ENCODE data around the gene PMEPA1.

Gene PMEPA1

DNA sequence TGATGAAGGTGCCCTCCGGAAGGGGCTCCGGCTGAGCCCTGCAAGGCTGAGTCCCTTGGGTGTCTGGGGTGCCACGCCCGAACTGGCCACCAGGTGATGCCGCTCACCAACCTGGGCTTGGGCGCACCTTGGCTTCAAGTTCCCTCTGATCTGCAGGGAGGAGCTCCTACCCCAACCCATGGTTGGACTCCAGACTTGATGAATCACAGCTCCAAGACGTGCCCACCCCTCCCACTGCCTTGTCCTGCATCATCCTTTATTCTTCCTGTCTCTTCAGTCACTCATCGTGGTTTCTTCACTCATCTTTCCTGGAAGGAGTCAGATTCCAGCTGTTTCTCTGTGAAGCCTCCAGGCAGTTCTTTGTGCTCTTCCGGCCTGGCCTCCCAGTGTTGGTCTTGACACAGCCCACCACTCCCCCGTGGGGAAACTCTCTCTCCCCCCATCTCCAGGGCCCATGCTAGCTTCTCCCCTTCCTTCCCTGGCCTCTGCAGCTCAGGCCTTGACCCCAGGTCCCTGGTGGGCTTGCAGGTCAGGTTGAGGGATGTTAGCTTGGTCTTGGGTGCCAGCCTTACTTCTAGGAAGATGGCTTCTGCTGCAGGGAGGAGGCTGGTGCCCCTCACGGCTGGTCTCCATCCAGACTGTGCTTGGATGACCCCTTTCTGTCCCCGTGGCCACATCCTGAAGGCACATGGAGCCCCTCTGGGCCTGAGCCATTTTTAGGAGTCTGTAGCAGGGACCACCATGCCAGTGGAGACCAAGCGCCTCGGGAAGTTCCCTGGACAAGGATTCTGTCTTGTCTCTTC, 87.0 kb downstream of the PMEPA1 start:
- peak; percentile 71 for DNase-seq (ENCODE audit: low spot score)

DNA sequence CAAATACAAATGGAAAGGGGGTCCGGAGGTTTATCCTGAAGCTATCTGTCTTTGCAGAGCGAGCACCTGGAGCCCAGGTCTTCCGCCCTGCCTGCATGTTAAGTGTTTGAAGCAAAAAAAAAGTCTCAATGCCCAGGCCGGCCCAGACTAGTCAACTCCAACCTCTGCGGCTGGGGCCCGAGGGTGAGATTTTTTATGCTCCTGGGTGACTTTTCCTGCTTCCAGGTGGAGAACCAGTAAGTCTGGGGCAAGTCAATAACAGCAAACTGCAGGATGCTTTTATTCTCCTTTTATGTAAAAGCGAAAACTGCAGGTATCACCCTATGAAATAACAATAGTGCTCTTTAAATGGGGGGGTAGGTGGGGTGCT, 87.6 kb downstream of the PMEPA1 start:
- no peak for DNase-seq (ENCODE audit: low spot score)

DNA sequence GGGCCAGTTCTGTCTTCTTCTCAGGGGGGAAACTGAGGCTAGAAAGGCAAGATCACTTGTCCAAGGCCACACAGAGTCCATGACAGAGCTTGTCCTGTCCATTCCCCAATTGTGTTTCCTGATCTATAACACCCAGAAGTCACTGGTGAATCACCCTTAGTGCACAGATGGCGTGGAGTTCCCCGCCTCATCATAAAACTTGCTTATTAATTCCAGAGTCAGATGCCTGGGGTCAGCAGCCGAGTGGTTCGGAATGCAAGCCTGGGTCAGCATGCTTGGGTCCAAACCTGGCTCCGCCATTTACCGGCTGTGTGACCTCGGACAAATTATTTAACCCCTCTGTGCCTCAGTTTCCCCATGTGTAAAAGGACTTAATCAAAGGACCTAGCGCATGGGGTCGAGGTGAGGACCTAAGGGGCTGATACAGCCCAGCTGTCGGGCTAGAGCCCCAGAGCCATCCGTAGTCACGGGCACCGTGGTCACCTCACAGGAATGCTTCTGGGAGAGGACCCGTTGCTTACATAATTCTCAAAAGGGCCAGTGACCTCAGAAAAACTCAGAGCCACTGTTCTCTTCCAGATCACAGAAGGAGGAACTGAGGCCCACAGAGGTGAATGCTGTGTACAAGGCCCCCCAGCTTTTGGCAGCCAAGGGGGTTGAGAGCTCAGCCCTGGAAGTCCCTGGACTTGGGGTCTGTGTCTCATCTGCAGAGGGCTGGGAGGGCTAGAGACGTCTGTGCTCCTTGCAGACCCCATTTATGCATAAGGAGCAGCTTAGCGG, 88.2 kb downstream of the PMEPA1 start:
- no peak for DNase-seq (ENCODE audit: low spot score)

DNA sequence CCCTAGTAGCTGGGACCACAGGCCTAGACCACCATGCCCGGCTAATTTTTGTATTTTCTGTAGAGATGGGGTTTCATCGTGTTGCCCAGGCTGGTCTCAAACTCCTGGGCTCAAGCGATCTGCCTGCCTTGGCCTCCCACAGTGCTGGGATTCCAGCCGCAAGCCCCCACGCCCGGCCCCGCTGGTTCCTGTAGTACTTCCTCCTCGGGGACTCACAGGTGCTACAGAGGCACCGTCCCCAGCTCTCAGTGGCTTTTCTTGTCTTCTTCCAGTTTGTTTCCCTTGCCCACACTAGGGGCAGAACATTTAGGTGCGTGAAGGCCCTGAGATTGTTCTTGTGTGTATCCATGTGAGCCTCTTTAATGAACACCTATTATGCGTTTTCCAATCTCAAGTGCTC, 88.8 kb downstream of the PMEPA1 start:
- DNase-seq (ENCODE audit: low spot score): no peak

DNA sequence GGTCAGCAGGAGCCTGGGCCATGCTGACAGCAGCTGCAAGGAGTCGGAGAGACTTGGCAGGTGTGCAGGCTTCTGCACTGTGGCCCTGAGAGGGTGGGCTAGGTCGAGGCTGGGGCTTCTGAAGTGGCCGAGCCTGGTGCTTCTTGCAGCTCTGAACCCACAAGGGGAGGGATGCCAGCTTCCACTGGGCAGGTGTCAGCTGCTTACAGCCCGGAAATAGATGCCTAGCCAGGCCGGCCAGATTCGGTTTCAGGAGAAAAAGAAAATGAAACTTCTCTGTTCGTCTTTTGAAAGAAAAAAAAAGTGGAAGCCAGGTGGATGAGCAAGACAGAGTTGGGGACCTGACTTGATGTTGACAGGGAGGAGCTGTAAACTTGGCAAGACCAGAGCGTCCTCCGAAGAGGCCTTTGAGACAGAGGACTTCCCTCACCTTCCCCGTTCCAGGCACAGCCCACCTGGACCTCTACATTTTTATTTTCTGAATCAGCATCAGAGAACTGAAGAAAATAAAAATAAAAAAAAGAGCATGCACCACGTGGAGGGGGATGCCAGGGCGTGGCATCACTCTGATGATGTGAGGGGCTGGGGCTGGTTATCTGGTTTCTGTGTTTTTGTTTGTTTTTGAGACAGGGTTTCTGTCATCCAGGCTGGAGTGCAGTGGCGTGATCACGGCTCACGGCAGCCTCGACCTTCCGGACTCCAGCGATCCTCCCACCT, 89.4 kb downstream of the PMEPA1 start, which contains the start of gene ZBP1:
TSS of gene ZBP1 (minus strand) at position 153 of the 717 bp plus-strand sequence. CDS start at position 22, 131 bp downstream.
- no peak for DNase-seq (ENCODE audit: low spot score)

DNA sequence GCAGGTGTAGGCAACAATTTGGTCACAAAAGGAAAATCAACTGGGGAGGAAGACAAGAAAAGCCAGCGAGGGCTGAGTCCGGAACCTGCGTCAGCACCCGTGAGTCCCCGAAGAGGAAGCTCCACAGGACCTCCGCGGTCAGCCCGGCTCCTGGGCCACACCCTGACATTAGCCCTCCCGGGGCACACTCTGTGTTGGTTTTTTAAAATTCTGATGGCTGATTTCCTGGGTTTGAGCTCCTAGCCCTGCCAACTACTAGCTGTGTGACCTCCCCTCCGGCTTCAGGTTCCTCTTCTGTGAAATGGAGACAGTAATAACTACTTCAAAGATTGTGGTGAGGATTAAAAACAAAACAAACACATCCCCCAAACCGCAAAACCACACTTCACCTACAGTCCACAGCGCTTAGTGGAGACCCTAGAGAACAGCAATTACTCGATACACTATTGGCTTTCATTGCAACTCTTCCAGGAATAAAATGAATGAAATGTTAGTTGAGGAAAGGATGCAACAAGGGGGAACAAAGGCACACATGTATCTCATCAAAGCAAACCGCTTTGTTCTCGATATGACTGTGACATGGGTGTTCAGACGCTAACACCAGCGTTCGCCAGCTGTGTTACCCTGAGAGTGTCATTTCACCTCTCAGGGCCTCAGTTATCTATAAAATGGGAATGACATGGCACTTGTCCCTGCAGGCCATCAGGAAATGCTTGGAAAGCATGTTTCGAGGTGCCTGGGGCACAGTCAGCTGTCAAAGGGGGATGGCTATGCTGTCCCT, 90.6 kb downstream of the PMEPA1 start:
- DNase-seq (ENCODE audit: low spot score): no peak

DNA sequence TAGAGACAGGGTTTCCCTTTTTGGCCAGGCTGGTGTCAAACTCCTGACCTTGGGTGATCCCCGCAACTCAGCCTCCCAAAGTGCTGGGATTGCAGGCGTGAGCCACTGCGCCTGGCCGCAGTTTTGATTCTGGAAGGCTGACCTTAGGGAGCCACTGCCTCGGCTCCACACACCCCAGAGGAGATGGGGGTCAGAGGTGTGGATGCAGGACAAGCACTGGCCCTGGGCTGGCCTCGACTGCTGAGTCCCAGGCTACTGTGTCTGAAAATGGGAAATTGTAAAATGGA, 91.1 kb downstream of the PMEPA1 start:
- no peak for DNase-seq (ENCODE audit: low spot score)

DNA sequence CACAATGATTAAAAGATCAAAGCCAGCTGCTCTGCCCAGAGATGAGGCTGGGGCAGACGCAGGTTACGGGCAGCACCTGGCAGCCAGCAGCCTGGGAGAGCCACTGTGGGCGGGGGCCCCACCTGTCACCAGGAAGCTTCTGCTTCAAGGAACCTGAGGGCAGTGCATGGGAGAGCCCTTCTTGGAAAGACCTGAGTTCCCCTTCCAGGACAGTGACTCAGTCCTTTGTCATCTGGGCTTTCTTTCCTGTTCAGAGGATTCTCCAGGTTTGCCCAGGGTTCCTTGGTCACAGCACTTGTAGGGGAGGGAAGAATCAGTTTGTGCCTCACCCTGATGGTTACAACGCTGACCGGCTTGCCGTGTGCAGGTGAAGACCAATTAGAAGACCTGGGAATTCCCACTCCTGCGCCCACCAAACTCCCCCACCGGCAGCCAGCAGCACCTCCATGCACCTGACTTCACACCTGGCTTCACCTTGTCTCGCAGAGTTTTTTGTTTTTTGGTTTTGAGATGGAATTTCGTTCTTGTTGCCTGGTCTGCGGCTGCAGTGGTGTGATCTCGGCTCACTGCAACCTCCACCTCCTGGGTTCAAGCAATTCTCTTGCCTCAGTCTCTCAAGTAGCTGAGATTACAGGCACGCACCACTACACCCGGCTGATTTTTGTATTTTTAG, 91.6 kb downstream of the PMEPA1 start:
- peak; percentile 86 for DNase-seq (ENCODE audit: low spot score)

DNA sequence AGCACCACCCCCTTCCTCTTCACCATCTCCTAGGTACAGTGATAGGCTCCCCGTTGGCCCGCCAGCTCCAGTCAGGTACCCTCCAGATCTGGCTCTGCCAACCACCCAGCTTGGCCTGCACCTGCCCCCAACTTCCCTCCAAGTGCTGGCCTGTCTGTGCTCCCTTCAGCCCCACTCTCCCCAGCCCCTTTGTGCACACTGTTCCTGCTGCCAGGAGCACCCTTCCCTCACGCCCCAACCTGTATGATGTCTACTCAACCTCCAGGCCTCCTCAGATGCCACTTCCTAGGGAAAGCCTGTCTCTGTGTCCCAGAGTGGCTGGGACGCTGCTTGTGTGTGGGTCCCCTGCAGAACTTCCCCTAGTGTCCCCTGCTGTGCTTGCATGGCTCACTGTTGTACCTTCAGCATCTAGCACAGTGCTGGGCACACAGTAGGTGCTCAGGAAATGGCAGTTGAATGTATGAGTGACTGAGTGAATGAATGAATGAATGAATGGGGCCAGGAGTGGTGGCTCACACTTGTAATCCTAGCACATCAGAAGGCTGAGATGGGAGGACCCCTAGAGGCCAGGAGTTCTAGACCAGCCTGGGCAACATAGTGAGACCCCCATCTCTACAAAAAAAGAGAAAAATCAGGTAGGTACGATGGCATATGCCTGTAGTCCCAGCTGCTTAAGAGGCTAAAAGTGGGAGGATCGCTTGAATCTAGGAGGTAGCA, 92.6 kb downstream of the PMEPA1 start:
- no peak for DNase-seq (ENCODE audit: low spot score)

DNA sequence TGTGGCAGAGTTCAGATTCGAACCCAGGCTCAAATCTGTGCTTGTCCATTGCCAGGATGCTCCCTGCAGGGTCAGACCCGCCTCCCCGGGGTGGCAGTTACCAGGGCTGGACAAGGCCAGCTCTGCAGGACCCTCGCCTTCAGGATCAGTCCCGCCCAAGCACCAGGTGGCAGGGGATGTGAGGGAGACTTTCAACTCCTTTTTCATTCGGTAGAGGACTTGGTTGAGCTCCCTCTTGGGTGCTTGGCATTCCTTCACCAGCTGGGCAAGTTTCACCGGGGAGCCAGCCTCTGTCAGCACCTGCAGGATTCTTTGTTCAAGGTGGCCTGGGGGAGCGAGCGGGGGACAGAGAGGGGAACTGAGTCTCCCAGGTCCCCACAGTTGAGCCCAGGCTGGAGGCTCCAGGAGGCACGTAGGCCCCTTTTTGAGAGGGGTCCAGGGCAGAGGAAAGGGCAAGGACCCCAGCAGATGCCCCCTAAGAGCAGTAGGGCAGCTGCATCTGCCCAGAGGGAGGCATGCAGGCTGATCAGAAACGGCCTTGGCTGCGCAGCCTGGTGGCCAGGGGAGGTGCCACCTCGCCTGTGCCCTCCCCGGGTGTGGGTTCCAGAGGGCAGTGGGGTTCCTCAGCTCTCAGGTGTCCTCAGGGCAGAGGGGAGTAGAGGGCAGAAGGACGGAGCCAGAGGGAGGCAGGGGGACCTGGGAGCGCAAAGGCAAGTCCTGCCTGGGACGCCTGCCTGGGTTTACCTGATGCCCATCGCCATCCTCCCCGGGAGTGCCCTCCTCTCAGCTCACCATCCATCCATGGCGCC, 93.5 kb downstream of the PMEPA1 start:
- no peak for DNase-seq (ENCODE audit: low spot score)

DNA sequence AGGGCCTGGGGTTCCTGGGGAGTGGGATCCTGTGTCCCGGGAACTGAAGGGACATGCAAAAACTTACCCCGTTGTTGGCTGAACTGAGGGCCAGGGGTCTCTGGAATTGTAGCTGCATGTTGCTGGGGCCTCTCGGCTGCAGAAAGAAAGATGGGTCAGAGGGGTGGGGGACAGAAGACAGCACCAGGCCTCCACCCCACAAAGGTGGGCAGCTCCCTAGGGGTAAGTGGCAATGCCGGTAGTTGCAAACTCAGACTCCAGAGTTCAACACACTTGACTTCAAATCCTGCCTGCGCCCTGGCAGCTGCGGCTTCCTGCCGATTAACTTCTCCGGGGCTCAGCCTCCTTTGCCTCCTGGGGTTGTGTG, 94.4 kb downstream of the PMEPA1 start:
- no peak for DNase-seq (ENCODE audit: low spot score)

DNA sequence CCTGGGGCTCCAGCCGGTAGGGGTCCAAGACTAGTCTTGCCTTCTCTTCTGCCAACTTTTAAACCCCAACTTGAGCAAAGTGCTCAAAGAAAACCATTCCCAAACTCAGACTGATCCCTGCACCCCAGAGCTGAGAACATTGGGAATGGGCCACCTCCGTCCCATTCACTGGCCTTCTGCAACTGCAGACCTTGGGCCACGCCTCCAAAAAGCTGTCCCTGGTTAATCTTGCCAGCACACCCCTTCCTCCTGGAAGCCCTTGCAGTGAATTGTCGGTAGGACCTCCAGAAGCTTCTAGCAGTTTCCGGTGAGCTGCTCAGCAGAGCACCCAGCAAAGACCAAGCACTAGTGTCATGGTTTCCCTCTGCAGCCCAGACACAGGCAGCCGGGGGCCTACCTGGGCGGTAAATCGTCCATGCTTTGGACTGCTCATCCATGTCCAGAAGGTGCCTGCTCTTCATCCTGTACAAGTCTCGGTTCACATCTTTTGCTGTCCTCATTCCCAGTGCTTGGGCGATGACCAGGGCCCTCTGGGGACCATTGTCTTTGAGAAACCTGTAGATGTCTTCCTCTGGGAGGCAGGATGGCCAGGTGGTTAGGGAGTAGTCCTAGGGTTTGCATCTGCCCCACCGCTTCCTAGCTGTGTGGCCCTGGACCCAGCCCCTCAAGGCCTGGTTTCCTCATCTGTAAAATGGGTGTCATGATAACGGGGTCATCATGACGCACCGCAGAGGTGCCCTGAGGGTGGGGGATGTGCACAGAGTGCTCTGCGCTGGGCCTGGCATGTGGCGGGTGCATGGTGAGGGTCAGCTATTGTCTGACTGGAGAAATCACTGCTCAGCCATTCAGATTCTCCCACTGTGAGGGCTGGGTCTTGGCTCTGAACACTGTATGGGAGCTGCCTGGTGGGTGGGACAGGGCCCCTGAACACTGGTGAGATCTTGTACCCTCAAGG, 95.0 kb downstream of the PMEPA1 start:
- DNase-seq (ENCODE audit: low spot score): no peak

DNA sequence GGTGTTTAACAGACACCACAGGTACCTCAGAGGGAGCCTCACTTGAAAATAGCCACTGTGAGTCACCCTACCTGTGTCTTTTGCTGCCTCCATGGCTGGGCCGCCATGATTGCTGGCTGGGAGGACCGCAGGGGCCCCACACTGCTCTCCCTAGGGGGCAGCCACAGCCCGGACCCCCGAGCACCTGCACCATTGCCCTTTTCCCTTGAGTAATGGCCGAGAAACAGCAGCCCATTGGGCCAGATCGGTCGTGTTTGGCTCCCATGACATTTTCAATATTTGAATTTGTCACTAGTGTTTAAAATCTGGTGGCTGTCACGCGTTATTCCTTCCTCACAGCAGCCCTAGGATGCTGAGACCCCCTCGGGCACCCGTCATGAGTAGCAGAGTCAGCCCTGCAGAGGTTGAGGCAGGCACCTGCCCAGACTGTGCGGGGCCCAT, 96.3 kb downstream of the PMEPA1 start:
- no peak for DNase-seq (ENCODE audit: low spot score)

DNA sequence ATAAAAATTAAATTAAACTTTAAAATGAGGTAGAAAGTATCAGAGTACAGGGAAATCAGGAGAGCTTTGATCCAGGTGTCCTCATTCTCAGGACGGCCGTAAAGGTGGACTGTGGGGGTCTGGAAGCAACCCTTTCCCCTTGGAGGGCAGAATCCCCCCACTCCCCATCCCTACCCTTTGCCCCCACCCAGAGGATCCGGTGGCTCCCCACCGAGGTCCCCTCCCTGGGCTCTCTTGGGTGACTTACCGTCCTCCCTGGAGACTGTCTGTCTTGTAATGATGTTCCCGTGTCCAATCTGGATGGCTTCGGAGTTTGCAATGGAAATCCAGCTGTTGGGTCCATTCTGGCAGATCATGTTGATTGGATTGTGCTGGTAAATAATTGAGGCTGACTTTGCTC, 96.9 kb downstream of the PMEPA1 start:
- DNase-seq (ENCODE audit: low spot score): no peak

DNA sequence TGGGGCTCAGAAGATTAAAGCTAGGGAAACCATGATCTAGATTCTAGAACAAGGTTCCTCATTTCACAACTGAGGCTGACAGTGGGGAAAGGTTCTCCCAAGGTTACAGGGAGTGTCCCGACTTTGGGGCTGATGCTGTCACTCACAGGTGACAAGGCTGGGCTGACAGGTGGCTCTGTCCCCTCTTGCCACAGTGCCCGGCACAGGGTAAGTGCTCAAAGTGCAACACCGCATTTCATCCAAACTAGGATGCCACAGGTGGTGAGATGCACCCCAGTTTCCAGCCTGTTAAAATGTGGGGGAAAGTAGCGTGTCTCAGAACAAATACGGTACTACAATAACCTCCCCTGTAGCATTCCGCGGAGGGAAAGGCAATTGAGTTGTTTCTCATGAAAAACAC, 97.4 kb downstream of the PMEPA1 start:
- DNase-seq (ENCODE audit: low spot score): no peak

DNA sequence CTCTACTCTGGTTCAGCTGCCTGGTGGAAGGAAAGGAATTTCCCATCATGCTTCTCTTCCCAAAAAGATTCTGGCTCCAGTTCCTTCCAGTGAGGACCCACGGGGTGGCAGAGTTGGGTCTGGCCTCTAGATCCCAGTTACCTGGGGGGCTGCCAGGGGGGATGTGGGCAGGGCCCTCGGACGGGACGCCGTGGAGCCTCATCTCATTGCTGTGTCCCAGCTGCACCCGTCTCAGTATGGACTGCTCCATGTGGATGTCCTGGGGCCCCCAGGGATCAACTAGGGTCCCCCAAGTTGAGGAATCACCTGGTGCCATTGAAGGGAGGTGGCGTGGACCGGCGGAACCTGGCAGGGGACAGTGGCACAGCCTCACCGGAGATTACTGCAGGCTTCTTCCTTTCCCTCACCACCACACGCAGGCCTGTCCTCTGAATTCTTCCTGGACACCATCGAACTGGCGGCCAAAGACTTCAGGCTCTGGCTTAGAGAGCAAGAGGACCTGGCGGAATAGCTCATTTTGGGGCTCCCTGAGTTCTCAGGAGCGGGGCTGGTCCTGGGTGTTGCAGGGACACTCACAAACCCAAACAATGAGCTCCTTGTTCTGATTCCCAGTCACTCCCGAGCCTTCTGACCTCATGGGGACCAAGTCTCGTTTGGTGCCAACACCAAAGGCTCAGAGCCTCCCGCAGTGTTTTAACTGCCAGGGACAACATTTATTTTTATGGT, 98.1 kb downstream of the PMEPA1 start:
- DNase-seq (ENCODE audit: low spot score): no peak

DNA sequence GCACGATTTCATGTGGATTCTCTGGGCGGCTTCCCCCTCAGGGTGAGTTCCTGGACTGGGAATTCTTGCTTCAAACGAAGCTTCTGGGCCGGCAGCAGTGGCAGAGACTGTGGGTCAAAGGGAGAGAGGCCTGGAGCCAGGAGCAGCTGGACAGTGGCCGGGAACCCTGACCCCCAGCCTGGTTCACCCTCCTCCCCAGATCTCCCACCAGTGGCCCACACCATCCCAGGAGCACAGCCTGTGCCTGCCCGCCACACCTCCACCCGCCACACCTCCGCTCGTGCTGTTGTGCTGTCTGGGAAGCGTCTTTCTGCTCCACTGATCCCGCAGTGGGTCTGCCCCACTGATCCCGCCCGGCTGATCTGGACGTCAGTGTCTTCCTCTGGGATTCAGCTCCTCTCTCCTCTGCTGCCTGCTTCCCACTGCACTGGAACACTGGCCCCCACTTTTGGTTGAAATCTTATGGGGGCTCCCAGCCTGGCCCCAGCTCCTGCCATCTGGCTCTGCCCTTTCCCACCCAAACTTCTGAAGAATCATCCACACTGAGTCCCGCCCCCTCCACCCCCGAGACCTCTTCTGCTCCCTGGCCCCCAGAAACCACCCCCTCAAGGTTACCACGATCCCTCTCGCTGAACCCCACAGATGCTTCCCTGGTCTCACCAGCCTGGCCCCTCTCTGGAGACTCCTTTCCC, 99.4 kb downstream of the PMEPA1 start:
- DNase-seq (ENCODE audit: low spot score): no peak

DNA sequence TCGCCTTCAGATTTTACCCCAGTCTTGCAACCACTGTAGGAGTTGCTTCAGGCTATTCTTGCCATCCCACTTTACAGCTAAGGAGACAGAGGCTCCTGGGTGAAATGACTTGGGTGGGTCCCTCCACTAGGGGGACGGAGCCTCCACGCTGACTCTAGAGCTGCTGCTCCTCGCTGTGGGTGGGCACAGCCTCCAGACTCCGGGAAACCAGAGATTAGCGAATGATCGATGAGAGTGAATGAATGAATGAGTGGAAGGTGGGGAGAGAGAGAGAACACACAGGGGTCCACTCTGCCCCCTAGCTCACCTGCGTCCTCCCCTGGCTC, 100.0 kb downstream of the PMEPA1 start:
- no peak for DNase-seq (ENCODE audit: low spot score)

All from LoVo (cell line).